Measurements from ENCODE around the gene SCRN1. TPM values are rescaled to one million over a fixed set of nuclear protein-coding genes. Genes with fewer than 3 reads are reported as not detected.

The SCRN1 gene
- total RNA-seq, 3 donors from 2014 or later (not counting 1 experiment from before 2014, with no cell fraction given): 23.4 to 31.3 (median 26.9) TPM

GRCh38 chr7:29877196-29877595 is 112.4 kb downstream of the SCRN1 start:
- intact Hi-C loops (cut with micrococcal nuclease): no loop called here

GRCh38 chr7:29875741-29876140 is 113.9 kb downstream of the SCRN1 start:
- H3K27me3 Mint-ChIP-seq (ENCODE audit: low read depth in 2 of 2): peaks cover 8 to 33% of the 10 kb centered on the region in 2 donors
- no peaks in the 10 kb centered on the region for H3K36me3 Mint-ChIP-seq
- H3K27ac ChIP-seq (ENCODE audit: low read length): no peak overlapping the region
- intact Hi-C loops (cut with micrococcal nuclease): no loop called here
- H3K4me1 ChIP-seq (ENCODE audit: control insufficient read depth, insufficient read depth, low read length): no peaks in the 10 kb centered on the region
- H3K4me3 Mint-ChIP-seq: no peak overlapping the region
- no peak overlapping the region for H3K27ac Mint-ChIP-seq
- no peaks in the 10 kb centered on the region for H3K36me3 ChIP-seq (ENCODE audit: control insufficient read depth, insufficient read depth, low read length)
- H3K9me3 ChIP-seq (ENCODE audit: control insufficient read depth, insufficient read depth, low read length): no peaks in the 10 kb centered on the region
- H3K4me1 Mint-ChIP-seq: peaks cover 5 to 6% of the 10 kb centered on the region in 2 donors
- no peaks in the 10 kb centered on the region for H3K27me3 ChIP-seq (ENCODE audit: control insufficient read depth, insufficient read depth, low read length)
- ATAC-seq (no peak), DNase-seq (no peak)
- WGBS (ENCODE audit: insufficient coverage): 96% methylated on average over 13 of the region's 13 CpGs
- TF ChIP-seq CTCF (IDR thresholded peaks at IDR 0.05): no peak
- no peaks in the 10 kb centered on the region for H3K9me3 Mint-ChIP-seq
- no peak overlapping the region for H3K4me3 ChIP-seq (ENCODE audit: low read length)

More at GRCh38 chr7:29877196-29877595, 112.4 kb downstream of the SCRN1 start:
- no peaks in the 10 kb centered on the region for H3K36me3 ChIP-seq (ENCODE audit: control insufficient read depth, insufficient read depth, low read length)
- H3K27ac Mint-ChIP-seq: no peak overlapping the region
- 79% methylated on average over 3 of the region's 3 CpGs for WGBS (ENCODE audit: insufficient coverage)
- TF ChIP-seq CTCF (IDR thresholded peaks at IDR 0.05): no peak
- no peaks in the 10 kb centered on the region for H3K4me1 ChIP-seq (ENCODE audit: control insufficient read depth, insufficient read depth, low read length)
- no peaks in the 10 kb centered on the region for H3K36me3 Mint-ChIP-seq
- no peak for DNase-seq
- peaks cover 5 to 6% of the 10 kb centered on the region in 2 donors for H3K4me1 Mint-ChIP-seq
- no peak for ATAC-seq
- H3K4me3 ChIP-seq (ENCODE audit: low read length): no peak overlapping the region
- H3K9me3 ChIP-seq (ENCODE audit: control insufficient read depth, insufficient read depth, low read length): no peaks in the 10 kb centered on the region
- H3K4me3 Mint-ChIP-seq: no peak overlapping the region
- H3K27me3 ChIP-seq (ENCODE audit: control insufficient read depth, insufficient read depth, low read length): no peaks in the 10 kb centered on the region
- peaks cover 11 to 24% of the 10 kb centered on the region in 2 donors for H3K27me3 Mint-ChIP-seq (ENCODE audit: low read depth in 2 of 2)
- no peaks in the 10 kb centered on the region for H3K9me3 Mint-ChIP-seq
- no peak overlapping the region for H3K27ac ChIP-seq (ENCODE audit: low read length)

- H3K36me3 Mint-ChIP-seq: no peaks in the 10 kb centered on the region
- H3K4me3 Mint-ChIP-seq: no peak overlapping the region
- Histone ChIP-seq H3K27ac (ENCODE audit: low read length) (no peak overlapping the region), H3K36me3 (ENCODE audit: control insufficient read depth, insufficient read depth, low read length) (no peaks in the 10 kb centered on the region), H3K9me3 (ENCODE audit: control insufficient read depth, insufficient read depth, low read length) (no peaks in the 10 kb centered on the region), H3K27me3 (ENCODE audit: control insufficient read depth, insufficient read depth, low read length) (no peaks in the 10 kb centered on the region), H3K4me1 (ENCODE audit: control insufficient read depth, insufficient read depth, low read length) (no peaks in the 10 kb centered on the region), H3K4me3 (ENCODE audit: low read length) (no peak overlapping the region)
- peaks cover 13 to 41% of the 10 kb centered on the region in 2 donors for H3K27me3 Mint-ChIP-seq (ENCODE audit: low read depth in 2 of 2)
- no peaks in the 10 kb centered on the region for H3K9me3 Mint-ChIP-seq
- no peak overlapping the region for H3K27ac Mint-ChIP-seq
- WGBS (ENCODE audit: insufficient coverage): 88% methylated on average over 4 of the region's 4 CpGs
- intact Hi-C loops (cut with micrococcal nuclease): no loop called here
- no peak for TF ChIP-seq CTCF (IDR thresholded peaks at IDR 0.05)
- peaks cover 5 to 6% of the 10 kb centered on the region in 2 donors for H3K4me1 Mint-ChIP-seq
- DNase-seq (no peak), ATAC-seq (no peak)
Observed at GRCh38 chr7:29873644-29874294, 115.8 kb downstream of the SCRN1 start.
